ENCODE results near the gene GULP1. TPM values are rescaled to one million over a fixed set of nuclear protein-coding genes. Genes with fewer than 3 reads are reported as not detected.
"Not testable (repeated sequence)": the region's sequence is repeated elsewhere in the genome, so short reads cannot be mapped to it uniquely, and the experiment has no call there.

The GULP1 gene
- total RNA-seq, 4 donors from 2014 or later, result 13.4 to 20.0 (median 17.3) TPM

DNA sequence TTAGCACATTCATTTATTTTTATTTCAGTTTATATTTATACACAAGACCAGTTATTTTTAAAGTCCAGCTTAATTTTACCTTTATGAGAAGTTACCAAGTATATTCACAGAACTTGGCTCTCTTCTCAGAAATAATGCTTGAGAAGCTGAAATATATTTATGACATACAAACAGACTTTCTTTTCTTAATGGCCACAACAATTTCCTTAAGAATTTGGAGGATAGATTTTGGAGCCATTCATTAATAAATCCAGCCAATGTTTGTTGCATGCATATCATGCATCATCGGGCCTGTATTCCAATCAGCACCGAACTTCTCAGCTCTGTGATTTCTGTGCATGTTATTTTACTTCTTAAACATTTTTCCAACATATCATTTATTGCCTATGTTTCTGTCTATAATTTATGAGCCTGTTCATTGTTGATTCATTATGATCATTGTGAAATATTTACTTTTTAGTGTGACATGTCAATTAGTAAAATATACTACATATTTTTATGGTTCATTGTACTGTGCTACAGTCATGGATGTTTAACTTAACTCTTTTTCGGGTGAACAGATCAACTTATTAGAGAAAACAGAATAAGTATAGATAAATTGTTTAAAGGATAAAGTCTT, 3.5 kb downstream of the GULP1 start:
- 78 to 81% methylated on average over 3 of the region's 3 CpGs for WGBS, 2 donors
- intact Hi-C loops (cut with DNase I; ENCODE audit: low total_unique reads), result no loop called here
- no peak overlapping the region for H3K4me3 ChIP-seq (ENCODE audit: low read depth, poor library complexity, severe bottlenecking)
- no peak for DNase-seq (ENCODE audit: low spot score in 2 of 2)
- TF ChIP-seq, protein P1, sequence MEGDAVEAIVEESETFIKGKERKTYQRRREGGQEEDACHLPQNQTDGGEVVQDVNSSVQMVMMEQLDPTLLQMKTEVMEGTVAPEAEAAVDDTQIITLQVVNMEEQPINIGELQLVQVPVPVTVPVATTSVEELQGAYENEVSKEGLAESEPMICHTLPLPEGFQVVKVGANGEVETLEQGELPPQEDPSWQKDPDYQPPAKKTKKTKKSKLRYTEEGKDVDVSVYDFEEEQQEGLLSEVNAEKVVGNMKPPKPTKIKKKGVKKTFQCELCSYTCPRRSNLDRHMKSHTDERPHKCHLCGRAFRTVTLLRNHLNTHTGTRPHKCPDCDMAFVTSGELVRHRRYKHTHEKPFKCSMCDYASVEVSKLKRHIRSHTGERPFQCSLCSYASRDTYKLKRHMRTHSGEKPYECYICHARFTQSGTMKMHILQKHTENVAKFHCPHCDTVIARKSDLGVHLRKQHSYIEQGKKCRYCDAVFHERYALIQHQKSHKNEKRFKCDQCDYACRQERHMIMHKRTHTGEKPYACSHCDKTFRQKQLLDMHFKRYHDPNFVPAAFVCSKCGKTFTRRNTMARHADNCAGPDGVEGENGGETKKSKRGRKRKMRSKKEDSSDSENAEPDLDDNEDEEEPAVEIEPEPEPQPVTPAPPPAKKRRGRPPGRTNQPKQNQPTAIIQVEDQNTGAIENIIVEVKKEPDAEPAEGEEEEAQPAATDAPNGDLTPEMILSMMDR (IDR thresholded peaks at IDR 0.05), result no peak
- TF ChIP-seq POLR2A (IDR thresholded peaks at IDR 0.05), result no peak

DNA sequence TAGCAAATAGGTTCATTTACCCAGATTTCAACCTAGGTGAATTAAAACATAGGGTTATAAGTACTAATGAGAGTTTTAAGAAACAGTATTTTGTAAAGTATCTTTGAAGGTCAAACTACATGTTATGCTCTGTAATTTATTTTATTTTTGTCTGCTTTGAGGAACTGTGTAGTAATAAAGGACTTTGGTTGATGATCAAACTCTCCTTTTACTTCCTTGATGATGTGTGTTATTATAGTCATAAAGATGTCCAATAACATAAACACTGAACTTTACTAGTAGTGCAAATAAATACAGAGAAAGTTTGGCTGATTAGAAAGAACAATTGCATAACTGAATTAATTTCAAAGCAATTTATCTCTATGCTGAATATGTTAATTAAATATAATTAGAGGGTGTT, 6.3 kb downstream of the GULP1 start:
- DNase-seq (ENCODE audit: low spot score in 2 of 2), result no peak
- H3K4me3 ChIP-seq (ENCODE audit: low read depth, poor library complexity, severe bottlenecking), result no peak overlapping the region
- TF ChIP-seq, protein P1 (IDR thresholded peaks at IDR 0.05), result no peak
- TF ChIP-seq POLR2A (IDR thresholded peaks at IDR 0.05), result no peak
- intact Hi-C loops (cut with DNase I; ENCODE audit: low total_unique reads), result no loop called here

DNA sequence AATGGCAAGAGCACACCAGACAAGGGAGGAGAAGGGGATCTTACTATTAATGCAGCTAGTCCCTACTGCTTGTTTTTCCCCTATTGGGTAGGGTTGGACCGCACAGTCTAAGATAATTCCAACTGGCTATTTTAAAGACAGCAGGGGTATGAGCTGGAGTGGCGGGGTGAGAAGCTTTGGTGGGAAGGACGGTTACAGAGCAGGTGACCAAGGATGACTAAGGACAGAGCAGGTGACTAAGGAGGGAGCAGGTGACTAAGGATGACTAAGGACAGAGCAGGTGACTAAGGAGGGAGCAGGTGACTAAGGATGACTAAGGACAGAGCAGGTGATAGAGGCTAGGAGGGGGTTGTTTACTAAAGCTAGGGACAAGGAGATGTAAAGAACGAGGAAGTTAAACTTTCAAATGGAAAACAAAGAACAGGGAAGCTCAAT, 7.3 kb downstream of the GULP1 start:
- 80 to 83% methylated on average over 4 of the region's 4 CpGs for WGBS, 2 donors
- H3K4me3 ChIP-seq (ENCODE audit: low read depth, poor library complexity, severe bottlenecking); intact Hi-C loops (cut with DNase I; ENCODE audit: low total_unique reads); DNase-seq (ENCODE audit: low spot score in 2 of 2): not testable (repeated sequence)

- WGBS, 2 donors, result 79 to 82% methylated on average over 2 of the region's 2 CpGs
- intact Hi-C loops (cut with DNase I; ENCODE audit: low total_unique reads), result no loop called here
- DNase-seq (ENCODE audit: low spot score in 2 of 2), result no peak
- no peak overlapping the region for H3K4me3 ChIP-seq (ENCODE audit: low read depth, poor library complexity, severe bottlenecking)
- no peak for TF ChIP-seq POLR2A (IDR thresholded peaks at IDR 0.05)
- TF ChIP-seq, protein P1 (IDR thresholded peaks at IDR 0.05), result no peak
Observed at GRCh38 chr2:188303363-188304031, 11.8 kb downstream of the GULP1 start.

- intact Hi-C loops (cut with DNase I; ENCODE audit: low total_unique reads), result no loop called here
- no peak for DNase-seq (ENCODE audit: low spot score in 2 of 2)
- whole genome bisulfite sequencing, 2 donors, result 90 to 97% methylated on average over 1 of the region's 1 CpG
- no peak overlapping the region for H3K4me3 ChIP-seq (ENCODE audit: low read depth, poor library complexity, severe bottlenecking)
- TF ChIP-seq, protein P1 (IDR thresholded peaks at IDR 0.05), result no peak
- no peak for TF ChIP-seq POLR2A (IDR thresholded peaks at IDR 0.05)
Observed at GRCh38 chr2:188305271-188305670, 13.6 kb downstream of the GULP1 start.

GRCh38 chr2:188306271-188306670, 14.6 kb downstream of the GULP1 start:
- DNase-seq (ENCODE audit: low spot score in 2 of 2), result no peak
- 21 to 27% methylated on average over 1 of the region's 1 CpG for WGBS, 2 donors
- no peak overlapping the region for H3K4me3 ChIP-seq (ENCODE audit: low read depth, poor library complexity, severe bottlenecking)
- intact Hi-C loops (cut with DNase I; ENCODE audit: low total_unique reads), result no loop called here
- no peak for TF ChIP-seq POLR2A (IDR thresholded peaks at IDR 0.05)
- TF ChIP-seq, protein P1 (IDR thresholded peaks at IDR 0.05), result no peak
